ENCODE data around the gene KRT6B.

Gene KRT6B

GRCh38 chr12:52440821-52441319, 11.1 kb downstream of the KRT6B start:
- H3K4me3 ChIP-seq (replicated peaks; ENCODE audit: low read depth, low read length) = no peak overlapping the region
- no peak for DNase-seq (ENCODE audit: extremely low read depth, low read depth)
- TF ChIP-seq CTCF (IDR thresholded peaks at IDR 0.05; ENCODE audit: low read depth, low read length, missing control alignments) = no peak

- DNase-seq (ENCODE audit: extremely low read depth, low read depth) = no peak
- TF ChIP-seq CTCF (IDR thresholded peaks at IDR 0.05; ENCODE audit: low read depth, low read length, missing control alignments) = no peak
- no peak overlapping the region for H3K4me3 ChIP-seq (replicated peaks; ENCODE audit: low read depth, low read length)
These were observed 12.1 kb downstream of the KRT6B start for GRCh38 chr12:52439845-52440244.

- DNase-seq (ENCODE audit: extremely low read depth, low read depth) = no peak
- no peak overlapping the region for H3K4me3 ChIP-seq (replicated peaks; ENCODE audit: low read depth, low read length)
- TF ChIP-seq CTCF (IDR thresholded peaks at IDR 0.05; ENCODE audit: low read depth, low read length, missing control alignments) = no peak
These were observed 12.5 kb downstream of the KRT6B start for GRCh38 chr12:52439420-52439819.

- DNase-seq (ENCODE audit: extremely low read depth, low read depth) = no peak
- no peak for TF ChIP-seq CTCF (IDR thresholded peaks at IDR 0.05; ENCODE audit: low read depth, low read length, missing control alignments)
- H3K4me3 ChIP-seq (replicated peaks; ENCODE audit: low read depth, low read length) = no peak overlapping the region
These were observed 13.3 kb downstream of the KRT6B start for GRCh38 chr12:52438305-52439301.

GRCh38 chr12:52437508-52437907, 14.4 kb downstream of the KRT6B start:
- TF ChIP-seq CTCF (IDR thresholded peaks at IDR 0.05; ENCODE audit: low read depth, low read length, missing control alignments) = no peak
- no peak overlapping the region for H3K4me3 ChIP-seq (replicated peaks; ENCODE audit: low read depth, low read length)
- no peak for DNase-seq (ENCODE audit: extremely low read depth, low read depth)

GRCh38 chr12:52436828-52437474, 15.0 kb downstream of the KRT6B start:
- H3K4me3 ChIP-seq (replicated peaks; ENCODE audit: low read depth, low read length) = no peak overlapping the region
- no peak for DNase-seq (ENCODE audit: extremely low read depth, low read depth)
- no peak for TF ChIP-seq CTCF (IDR thresholded peaks at IDR 0.05; ENCODE audit: low read depth, low read length, missing control alignments)
